ENCODE data around the gene DGKD.
"Not testable (repeated sequence)": the region's sequence is repeated elsewhere in the genome, so short reads cannot be mapped to it uniquely, and the experiment has no call there.

The DGKD gene

GRCh38 chr2:233353769-233354499, at the start of gene DGKD:
DGKD (plus strand) TSS chr2:233354494; CDS start chr2:233354519, 25 bp downstream.
- DNase-seq (ENCODE audit: low read depth) = peak; percentile 61

GRCh38 chr2:233307565-233307964, 46.7 kb upstream of the DGKD start, which contains the start of gene SAG:
SAG (plus strand) TSS chr2:233307816; CDS start chr2:233309190, 1,374 bp downstream.
- DNase-seq (ENCODE audit: low read depth) = no peak

- no peak for DNase-seq (ENCODE audit: low read depth)
Observed at GRCh38 chr2:233311241-233311926, 42.9 kb upstream of the DGKD start.

GRCh38 chr2:233312874-233313273, 41.4 kb upstream of the DGKD start:
- no peak for DNase-seq (ENCODE audit: low read depth)

GRCh38 chr2:233314180-233314925, 39.9 kb upstream of the DGKD start:
- DNase-seq (ENCODE audit: low read depth) = no peak

- DNase-seq (ENCODE audit: low read depth) = no peak
Observed at GRCh38 chr2:233317196-233317943, 36.9 kb upstream of the DGKD start.

GRCh38 chr2:233319256-233319655, 35.0 kb upstream of the DGKD start:
- DNase-seq (ENCODE audit: low read depth) = no peak

GRCh38 chr2:233320470-233320869, 33.8 kb upstream of the DGKD start:
- no peak for DNase-seq (ENCODE audit: low read depth)

- DNase-seq (ENCODE audit: low read depth) = no peak
Observed at GRCh38 chr2:233321166-233321565, 33.1 kb upstream of the DGKD start.

GRCh38 chr2:233323851-233324250, 30.4 kb upstream of the DGKD start:
- no peak for DNase-seq (ENCODE audit: low read depth)

- DNase-seq (ENCODE audit: low read depth) = no peak
Observed at GRCh38 chr2:233325256-233325655, 29.0 kb upstream of the DGKD start.

GRCh38 chr2:233325814-233326213, 28.5 kb upstream of the DGKD start:
- DNase-seq (ENCODE audit: low read depth) = no peak

- no peak for DNase-seq (ENCODE audit: low read depth)
Observed at GRCh38 chr2:233326500-233326899, 27.8 kb upstream of the DGKD start.

GRCh38 chr2:233328922-233329321, 25.4 kb upstream of the DGKD start:
- DNase-seq (ENCODE audit: low read depth) = no peak

- no peak for DNase-seq (ENCODE audit: low read depth)
Observed at GRCh38 chr2:233329489-233330135, 24.7 kb upstream of the DGKD start.

- DNase-seq (ENCODE audit: low read depth) = no peak
Observed at GRCh38 chr2:233331536-233331935, 22.8 kb upstream of the DGKD start.

GRCh38 chr2:233332125-233332524, 22.2 kb upstream of the DGKD start:
- DNase-seq (ENCODE audit: low read depth) = no peak

- no peak for DNase-seq (ENCODE audit: low read depth)
Observed at GRCh38 chr2:233334915-233335314, 19.4 kb upstream of the DGKD start.

GRCh38 chr2:233336091-233336490, 18.2 kb upstream of the DGKD start:
- not testable (repeated sequence) for DNase-seq (ENCODE audit: low read depth)

- DNase-seq (ENCODE audit: low read depth) = no peak
Observed at GRCh38 chr2:233336541-233336940, 17.8 kb upstream of the DGKD start.

- no peak for DNase-seq (ENCODE audit: low read depth)
Observed at GRCh38 chr2:233338046-233338445, 16.2 kb upstream of the DGKD start.

Measured in ELR (cell line).